ENCODE results near the gene NLGN2.

The NLGN2 gene

DNA sequence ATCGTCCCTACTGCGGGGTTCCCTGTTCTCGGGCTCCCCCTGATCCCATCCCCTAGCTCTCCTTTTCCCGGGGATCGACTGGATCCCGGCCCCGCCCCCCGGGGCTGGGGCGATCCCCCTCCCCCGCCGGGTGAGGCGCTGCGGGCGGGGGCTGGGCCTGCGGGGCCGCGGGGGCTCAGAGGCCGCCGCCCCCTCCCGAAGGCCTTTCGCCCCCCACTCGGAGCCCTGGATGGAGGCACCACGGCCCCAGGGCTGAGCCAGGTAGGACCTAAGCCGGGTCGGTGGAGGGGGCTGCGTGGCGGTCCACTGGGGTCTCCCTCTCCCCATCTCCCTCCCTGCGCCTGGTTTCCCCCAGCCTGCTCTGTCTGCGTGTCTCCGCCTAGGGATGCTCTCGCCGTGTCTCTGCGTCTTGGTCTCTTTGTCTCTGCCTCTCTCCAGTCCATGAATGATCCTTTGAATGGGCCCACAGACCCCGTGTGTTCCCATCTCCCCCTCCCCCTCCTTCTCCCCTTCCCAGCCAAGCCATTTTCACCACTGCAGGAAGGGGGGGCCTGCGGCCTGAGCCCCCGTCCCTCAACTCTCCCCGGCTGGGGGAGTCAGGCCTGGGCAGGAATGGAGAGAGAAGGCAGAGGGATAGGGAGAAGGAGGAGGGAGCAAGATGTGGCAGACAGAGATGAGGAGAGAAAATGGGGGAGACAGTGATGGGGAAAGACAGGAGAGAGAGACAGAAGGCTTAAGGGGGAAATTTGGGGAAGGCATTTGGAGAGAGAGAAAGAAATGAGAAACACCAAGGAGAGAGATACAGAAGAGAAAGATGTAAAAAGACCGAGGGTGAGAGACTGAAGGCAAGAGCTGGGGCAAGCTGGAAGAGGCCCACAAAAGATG, 2.1 kb upstream of the NLGN2 start:
- TF ChIP-seq, protein P1, sequence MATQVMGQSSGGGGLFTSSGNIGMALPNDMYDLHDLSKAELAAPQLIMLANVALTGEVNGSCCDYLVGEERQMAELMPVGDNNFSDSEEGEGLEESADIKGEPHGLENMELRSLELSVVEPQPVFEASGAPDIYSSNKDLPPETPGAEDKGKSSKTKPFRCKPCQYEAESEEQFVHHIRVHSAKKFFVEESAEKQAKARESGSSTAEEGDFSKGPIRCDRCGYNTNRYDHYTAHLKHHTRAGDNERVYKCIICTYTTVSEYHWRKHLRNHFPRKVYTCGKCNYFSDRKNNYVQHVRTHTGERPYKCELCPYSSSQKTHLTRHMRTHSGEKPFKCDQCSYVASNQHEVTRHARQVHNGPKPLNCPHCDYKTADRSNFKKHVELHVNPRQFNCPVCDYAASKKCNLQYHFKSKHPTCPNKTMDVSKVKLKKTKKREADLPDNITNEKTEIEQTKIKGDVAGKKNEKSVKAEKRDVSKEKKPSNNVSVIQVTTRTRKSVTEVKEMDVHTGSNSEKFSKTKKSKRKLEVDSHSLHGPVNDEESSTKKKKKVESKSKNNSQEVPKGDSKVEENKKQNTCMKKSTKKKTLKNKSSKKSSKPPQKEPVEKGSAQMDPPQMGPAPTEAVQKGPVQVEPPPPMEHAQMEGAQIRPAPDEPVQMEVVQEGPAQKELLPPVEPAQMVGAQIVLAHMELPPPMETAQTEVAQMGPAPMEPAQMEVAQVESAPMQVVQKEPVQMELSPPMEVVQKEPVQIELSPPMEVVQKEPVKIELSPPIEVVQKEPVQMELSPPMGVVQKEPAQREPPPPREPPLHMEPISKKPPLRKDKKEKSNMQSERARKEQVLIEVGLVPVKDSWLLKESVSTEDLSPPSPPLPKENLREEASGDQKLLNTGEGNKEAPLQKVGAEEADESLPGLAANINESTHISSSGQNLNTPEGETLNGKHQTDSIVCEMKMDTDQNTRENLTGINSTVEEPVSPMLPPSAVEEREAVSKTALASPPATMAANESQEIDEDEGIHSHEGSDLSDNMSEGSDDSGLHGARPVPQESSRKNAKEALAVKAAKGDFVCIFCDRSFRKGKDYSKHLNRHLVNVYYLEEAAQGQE (IDR thresholded peaks at IDR 0.05; ENCODE audit: low read depth): no peak
- TF ChIP-seq USF1 (IDR thresholded peaks at IDR 0.05): no peak
- no peak for TF ChIP-seq TEAD4 (IDR thresholded peaks at IDR 0.05)
- TF ChIP-seq EGR1 (IDR thresholded peaks at IDR 0.05): no peak
- TF ChIP-seq CREB1 (IDR thresholded peaks at IDR 0.05; ENCODE audit: low read depth): no peak
- TF ChIP-seq YY1 (IDR thresholded peaks at IDR 0.05; ENCODE audit: low read depth): no peak
- TF ChIP-seq RAD21 (IDR thresholded peaks at IDR 0.05; ENCODE audit: low read depth): no peak
- no peak for TF ChIP-seq TCF12 (IDR thresholded peaks at IDR 0.05; ENCODE audit: low read depth)
- TF ChIP-seq CEBPB (IDR thresholded peaks at IDR 0.05): no peak
- TF ChIP-seq FOXM1 (IDR thresholded peaks at IDR 0.05; ENCODE audit: borderline replicate concordance, low read depth): no peak

DNA sequence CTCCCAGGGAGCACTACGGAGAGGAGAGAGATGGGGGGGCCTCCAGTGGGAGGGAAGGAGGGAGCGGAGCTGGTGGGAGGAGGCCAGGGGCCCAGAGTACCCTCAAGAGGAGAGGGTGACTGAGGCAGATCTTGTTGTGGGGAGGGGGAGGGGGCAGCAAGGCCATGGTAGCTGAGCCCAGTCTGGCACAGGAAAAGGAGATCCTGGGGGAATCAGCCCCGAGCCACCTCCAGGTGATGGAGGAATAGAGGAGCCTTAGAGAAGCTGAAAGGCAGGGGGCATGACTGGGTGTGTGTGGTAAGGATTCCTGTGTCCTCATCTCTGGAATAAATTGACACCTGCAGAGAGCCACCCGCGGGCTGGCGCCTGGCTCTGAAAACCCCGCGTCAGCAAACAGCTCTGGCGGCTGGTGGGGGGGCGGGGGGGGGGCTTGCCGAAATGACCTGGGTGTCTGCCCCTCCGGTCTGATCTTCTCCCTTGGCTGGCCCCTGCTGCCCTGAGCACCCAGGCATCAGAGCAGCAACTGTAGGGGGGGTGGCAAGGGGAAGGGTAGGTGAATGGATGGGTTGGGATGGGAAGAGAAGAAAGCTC, 1.3 kb upstream of the NLGN2 start:
- no peak for TF ChIP-seq RAD21 (IDR thresholded peaks at IDR 0.05; ENCODE audit: low read depth)
- TF ChIP-seq YY1 (IDR thresholded peaks at IDR 0.05; ENCODE audit: low read depth): no peak
- no peak for TF ChIP-seq TCF12 (IDR thresholded peaks at IDR 0.05; ENCODE audit: low read depth)

DNA sequence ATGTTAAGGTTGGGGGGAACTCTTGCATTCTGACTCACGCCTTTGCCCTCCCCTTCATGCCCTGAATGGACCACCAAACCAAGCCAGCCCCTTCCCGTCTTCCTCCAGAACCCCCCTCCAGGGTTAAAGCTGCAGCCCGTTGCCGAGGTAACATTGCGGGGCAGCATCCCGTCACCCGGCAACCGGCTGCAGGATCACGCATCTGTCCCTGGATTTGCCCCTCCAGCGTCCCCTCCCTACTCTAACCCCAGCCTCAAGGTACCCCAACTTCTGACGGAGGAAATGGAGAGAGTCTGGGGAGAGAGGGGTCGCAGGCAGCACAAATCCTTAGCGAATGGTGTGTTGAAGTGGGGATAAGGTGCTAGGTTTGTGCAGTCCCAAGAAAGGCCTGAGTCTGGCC, 563 bp upstream of the NLGN2 start:
- TF ChIP-seq EP300 (IDR thresholded peaks at IDR 0.05; ENCODE audit: borderline replicate concordance): no peak
- no peak for TF ChIP-seq MAX (IDR thresholded peaks at IDR 0.05)
- no peak for TF ChIP-seq RAD21 (IDR thresholded peaks at IDR 0.05; ENCODE audit: low read depth)
- TF ChIP-seq CREB1 (IDR thresholded peaks at IDR 0.05; ENCODE audit: low read depth): no peak

DNA sequence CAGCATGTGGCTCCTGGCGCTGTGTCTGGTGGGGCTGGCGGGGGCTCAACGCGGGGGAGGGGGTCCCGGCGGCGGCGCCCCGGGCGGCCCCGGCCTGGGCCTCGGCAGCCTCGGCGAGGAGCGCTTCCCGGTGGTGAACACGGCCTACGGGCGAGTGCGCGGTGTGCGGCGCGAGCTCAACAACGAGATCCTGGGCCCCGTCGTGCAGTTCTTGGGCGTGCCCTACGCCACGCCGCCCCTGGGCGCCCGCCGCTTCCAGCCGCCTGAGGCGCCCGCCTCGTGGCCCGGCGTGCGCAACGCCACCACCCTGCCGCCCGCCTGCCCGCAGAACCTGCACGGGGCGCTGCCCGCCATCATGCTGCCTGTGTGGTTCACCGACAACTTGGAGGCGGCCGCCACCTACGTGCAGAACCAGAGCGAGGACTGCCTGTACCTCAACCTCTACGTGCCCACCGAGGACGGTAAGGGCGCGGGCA, 645 bp downstream of the NLGN2 start:
- no peak for TF ChIP-seq TAF1 (IDR thresholded peaks at IDR 0.05; ENCODE audit: low read depth)
- no peak for TF ChIP-seq NFIC (IDR thresholded peaks at IDR 0.05)
- TF ChIP-seq CEBPB (IDR thresholded peaks at IDR 0.05): no peak
- TF ChIP-seq TEAD4 (IDR thresholded peaks at IDR 0.05): no peak
- TF ChIP-seq ZBTB7A (IDR thresholded peaks at IDR 0.05; ENCODE audit: low read depth): no peak
- no peak for TF ChIP-seq MAX (IDR thresholded peaks at IDR 0.05)
- no peak for TF ChIP-seq YY1 (IDR thresholded peaks at IDR 0.05; ENCODE audit: low read depth)
- TF ChIP-seq EP300 (IDR thresholded peaks at IDR 0.05; ENCODE audit: borderline replicate concordance): no peak
- TF ChIP-seq USF1 (IDR thresholded peaks at IDR 0.05): no peak
- no peak for TF ChIP-seq TCF12 (IDR thresholded peaks at IDR 0.05; ENCODE audit: low read depth)
- no peak for TF ChIP-seq FOXM1 (IDR thresholded peaks at IDR 0.05; ENCODE audit: borderline replicate concordance, low read depth)
- TF ChIP-seq, protein P1 (IDR thresholded peaks at IDR 0.05; ENCODE audit: low read depth): no peak

DNA sequence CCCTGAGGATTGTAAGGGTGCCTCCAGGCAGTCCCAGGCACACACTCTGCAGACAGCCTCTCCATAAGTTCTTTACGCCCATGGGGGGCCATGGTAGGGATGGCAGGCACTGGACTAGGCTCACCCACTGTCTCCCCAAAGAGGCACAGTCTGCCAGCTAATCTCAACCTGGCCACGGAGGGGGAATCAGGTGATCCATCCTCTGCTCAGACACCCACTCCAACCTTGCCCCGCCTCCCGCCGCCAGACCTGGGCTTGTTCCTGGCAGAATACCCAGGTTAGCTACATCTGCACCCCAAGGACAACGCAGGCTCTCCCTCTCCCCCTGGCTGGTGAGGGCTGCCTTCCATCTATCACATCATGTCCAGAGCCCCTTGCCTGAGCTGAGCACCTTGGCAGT, 1.2 kb downstream of the NLGN2 start:
- TF ChIP-seq TAF1 (IDR thresholded peaks at IDR 0.05; ENCODE audit: low read depth): no peak

- TF ChIP-seq USF1 (IDR thresholded peaks at IDR 0.05) (no peak), CREB1 (IDR thresholded peaks at IDR 0.05; ENCODE audit: low read depth) (no peak), EP300 (IDR thresholded peaks at IDR 0.05; ENCODE audit: borderline replicate concordance) (no peak), RAD21 (IDR thresholded peaks at IDR 0.05; ENCODE audit: low read depth) (no peak), ZBTB7A (IDR thresholded peaks at IDR 0.05; ENCODE audit: low read depth) (no peak), EGR1 (IDR thresholded peaks at IDR 0.05) (no peak), NFIC (IDR thresholded peaks at IDR 0.05) (no peak), TEAD4 (IDR thresholded peaks at IDR 0.05) (no peak), TCF12 (IDR thresholded peaks at IDR 0.05; ENCODE audit: low read depth) (no peak), MAX (IDR thresholded peaks at IDR 0.05) (no peak), FOXM1 (IDR thresholded peaks at IDR 0.05; ENCODE audit: borderline replicate concordance, low read depth) (no peak), TAF1 (IDR thresholded peaks at IDR 0.05; ENCODE audit: low read depth) (no peak), YY1 (IDR thresholded peaks at IDR 0.05; ENCODE audit: low read depth) (no peak), CEBPB (IDR thresholded peaks at IDR 0.05) (no peak)
- TF ChIP-seq, protein P1 (IDR thresholded peaks at IDR 0.05; ENCODE audit: low read depth): no peak
Observed at GRCh38 chr17:7409716-7410115, 2.1 kb downstream of the NLGN2 start.
